ENCODE results near the gene PEX11A.

Gene PEX11A

GRCh38 chr15:89675606-89676005, 14.9 kb downstream of the PEX11A start:
- Histone ChIP-seq H3K36me3 (no peaks in the 10 kb centered on the region), H3K27me3 (no peaks in the 10 kb centered on the region), H3K4me3 (ENCODE audit: low read depth in 1 of 2, low read length in 1 of 2) (no peak overlapping the region), H3K27ac (no peak overlapping the region), H3K9me3 (no peaks in the 10 kb centered on the region), H3K4me1 (ENCODE audit: control insufficient read depth in 1 of 2, insufficient read depth in 1 of 2, low read depth in 1 of 2, low read length in 1 of 2) (no peaks in the 10 kb centered on the region)
- no peak for TF ChIP-seq CTCF (IDR thresholded peaks at IDR 0.05)

GRCh38 chr15:89674526-89674925, 16.0 kb downstream of the PEX11A start:
- no peaks in the 10 kb centered on the region for H3K4me1 ChIP-seq (ENCODE audit: control insufficient read depth in 1 of 2, insufficient read depth in 1 of 2, low read depth in 1 of 2, low read length in 1 of 2)
- no peaks in the 10 kb centered on the region for H3K9me3 ChIP-seq
- TF ChIP-seq CTCF (IDR thresholded peaks at IDR 0.05) = no peak
- H3K36me3 ChIP-seq = no peaks in the 10 kb centered on the region
- no peak overlapping the region for H3K27ac ChIP-seq
- no peak overlapping the region for H3K4me3 ChIP-seq (ENCODE audit: low read depth in 1 of 2, low read length in 1 of 2)
- H3K27me3 ChIP-seq = no peaks in the 10 kb centered on the region

GRCh38 chr15:89673165-89673512, 17.4 kb downstream of the PEX11A start:
- TF ChIP-seq CTCF (IDR thresholded peaks at IDR 0.05) = no peak
- Histone ChIP-seq H3K4me1 (ENCODE audit: control insufficient read depth in 1 of 2, insufficient read depth in 1 of 2, low read depth in 1 of 2, low read length in 1 of 2) (no peaks in the 10 kb centered on the region), H3K27ac (no peak overlapping the region), H3K4me3 (ENCODE audit: low read depth in 1 of 2, low read length in 1 of 2) (no peak overlapping the region), H3K36me3 (no peaks in the 10 kb centered on the region), H3K27me3 (no peaks in the 10 kb centered on the region), H3K9me3 (no peaks in the 10 kb centered on the region)

- TF ChIP-seq CTCF (IDR thresholded peaks at IDR 0.05) = no peak
- no peaks in the 10 kb centered on the region for H3K9me3 ChIP-seq
- peaks cover 2% of the 10 kb centered on the region for H3K27me3 ChIP-seq
- no peak overlapping the region for H3K4me3 ChIP-seq (ENCODE audit: low read depth in 1 of 2, low read length in 1 of 2)
- H3K27ac ChIP-seq = no peak overlapping the region
- no peaks in the 10 kb centered on the region for H3K4me1 ChIP-seq (ENCODE audit: control insufficient read depth in 1 of 2, insufficient read depth in 1 of 2, low read depth in 1 of 2, low read length in 1 of 2)
- H3K36me3 ChIP-seq = no peaks in the 10 kb centered on the region
Measured at GRCh38 chr15:89672221-89673164, 18.1 kb downstream of the PEX11A start.

GRCh38 chr15:89671687-89672086, 18.9 kb downstream of the PEX11A start:
- H3K9me3 ChIP-seq = no peaks in the 10 kb centered on the region
- no peak overlapping the region for H3K4me3 ChIP-seq (ENCODE audit: low read depth in 1 of 2, low read length in 1 of 2)
- no peak for TF ChIP-seq CTCF (IDR thresholded peaks at IDR 0.05)
- no peaks in the 10 kb centered on the region for H3K36me3 ChIP-seq
- peaks cover 10% of the 10 kb centered on the region for H3K27me3 ChIP-seq
- no peaks in the 10 kb centered on the region for H3K4me1 ChIP-seq (ENCODE audit: control insufficient read depth in 1 of 2, insufficient read depth in 1 of 2, low read depth in 1 of 2, low read length in 1 of 2)
- H3K27ac ChIP-seq = no peak overlapping the region

All from neutrophil (primary cell).